ENCODE measurements around the gene CILP. TPM values are rescaled to one million over a fixed set of nuclear protein-coding genes. Genes with fewer than 3 reads are reported as not detected.
"Not testable (repeated sequence)": the region's sequence is repeated elsewhere in the genome, so short reads cannot be mapped to it uniquely, and the experiment has no call there.

The CILP gene
- total and polyA plus RNA-seq, 8 donors: 1.4 to 8.5 (median 1.6) TPM

- no peaks in the 10 kb centered on the region for H3K9me3 ChIP-seq
- TF ChIP-seq CTCF (IDR thresholded peaks at IDR 0.05): no peak
- no peak for ATAC-seq
Measured at GRCh38 chr15:65233696-65234095, 22.4 kb upstream of the CILP start.

GRCh38 chr15:65232520-65232919 lies 21.2 kb upstream of the CILP start:
- Histone ChIP-seq H3K36me3 (no peaks in the 10 kb centered on the region), H3K4me3 (no peak overlapping the region), H3K4me1 (no peaks in the 10 kb centered on the region), H3K27me3 (no peaks in the 10 kb centered on the region), H3K27ac (no peak overlapping the region), H3K9me3 (no peaks in the 10 kb centered on the region)
- TF ChIP-seq CTCF (IDR thresholded peaks at IDR 0.05): no peak
- DNase-seq (no peak), ATAC-seq (no peak)
- intact Hi-C loops (cut with DNase I): no loop called here

More at GRCh38 chr15:65233696-65234095, 22.4 kb upstream of the CILP start:
- H3K27ac ChIP-seq: no peak overlapping the region
- no peaks in the 10 kb centered on the region for H3K27me3 ChIP-seq
- no peaks in the 10 kb centered on the region for H3K36me3 ChIP-seq
- no peak overlapping the region for H3K4me3 ChIP-seq
- no peaks in the 10 kb centered on the region for H3K4me1 ChIP-seq
- intact Hi-C loops (cut with DNase I): no loop called here
- DNase-seq: no peak

- intact Hi-C loops (cut with DNase I): no loop called here
- Histone ChIP-seq H3K4me3 (no peak overlapping the region), H3K9me3 (no peaks in the 10 kb centered on the region), H3K4me1 (no peaks in the 10 kb centered on the region), H3K27ac (no peak overlapping the region), H3K27me3 (no peaks in the 10 kb centered on the region), H3K36me3 (no peaks in the 10 kb centered on the region)
- no peak for DNase-seq
- TF ChIP-seq CTCF (IDR thresholded peaks at IDR 0.05): no peak
- no peak for ATAC-seq
Measured at GRCh38 chr15:65231306-65231705, 20.0 kb upstream of the CILP start.

- H3K27me3 ChIP-seq; intact Hi-C loops (cut with DNase I); ATAC-seq; H3K4me1 ChIP-seq; H3K36me3 ChIP-seq; H3K27ac ChIP-seq; H3K4me3 ChIP-seq; H3K9me3 ChIP-seq; DNase-seq: not testable (repeated sequence)
Measured at GRCh38 chr15:65226901-65227300, 15.6 kb upstream of the CILP start.

- no peak overlapping the region for H3K27ac ChIP-seq
- intact Hi-C loops (cut with DNase I): no loop called here
- DNase-seq (no peak), ATAC-seq (no peak)
- H3K36me3 ChIP-seq: no peaks in the 10 kb centered on the region
- H3K9me3 ChIP-seq: no peaks in the 10 kb centered on the region
- no peaks in the 10 kb centered on the region for H3K27me3 ChIP-seq
- no peak for TF ChIP-seq CTCF (IDR thresholded peaks at IDR 0.05)
- no peak overlapping the region for H3K4me3 ChIP-seq
- H3K4me1 ChIP-seq: no peaks in the 10 kb centered on the region
Measured at GRCh38 chr15:65226221-65226620, 14.9 kb upstream of the CILP start.

GRCh38 chr15:65223996-65224395 lies 12.7 kb upstream of the CILP start:
- ATAC-seq: no peak
- intact Hi-C loops (cut with DNase I): no loop called here

More at GRCh38 chr15:65223996-65224395, 12.7 kb upstream of the CILP start:
- no peak overlapping the region for H3K27ac ChIP-seq
- TF ChIP-seq CTCF (IDR thresholded peaks at IDR 0.05): no peak
- H3K36me3 ChIP-seq: no peaks in the 10 kb centered on the region
- no peaks in the 10 kb centered on the region for H3K9me3 ChIP-seq
- no peaks in the 10 kb centered on the region for H3K27me3 ChIP-seq
- H3K4me1 ChIP-seq: no peaks in the 10 kb centered on the region
- DNase-seq: no peak
- H3K4me3 ChIP-seq: no peak overlapping the region

All from left lung (tissue), 10 donors.